T-helper 1 cell treated with Interleukin-12 subunit alpha and Interleukin-12 subunit beta and Interleukin-4 antibody, amounts not matched to agents 30 μg/mL and 1 μg/mL, for 36 hours (primary cell): ENCODE data around the gene SARM1.

Experiments
- H3K27ac Mint-ChIP-seq: one replicate; pipeline ENCODE4 v1.8.0; 2021; ENCODE audit warnings: mild to moderate bottlenecking, mixed read lengths
- H3K27me3 Mint-ChIP-seq: one replicate; pipeline ENCODE4 v1.8.0; 2021; ENCODE audit warnings: low read depth, mixed read lengths
- H3K36me3 Mint-ChIP-seq: one replicate; pipeline ENCODE4 v1.8.0; 2021; ENCODE audit warnings: low read depth, mixed read lengths
- H3K4me1 Mint-ChIP-seq: one replicate; pipeline ENCODE4 v1.8.0; 2021; ENCODE audit warnings: low read depth, mixed read lengths
- H3K4me3 Mint-ChIP-seq: one replicate; pipeline ENCODE4 v1.8.0; 2021; ENCODE audit warnings: mild to moderate bottlenecking, moderate library complexity, mixed read lengths
- H3K9me3 Mint-ChIP-seq: one replicate; pipeline ENCODE4 v1.8.0; 2021; ENCODE audit warnings: mixed read lengths

Gene SARM1

GRCh38 chr17:28346746-28347246, 24.7 kb upstream of the SARM1 start:
- Mint-ChIP-seq H3K27me3 (no peaks in the 10 kb centered on the region), H3K4me1 (peaks cover 2% of the 10 kb centered on the region), H3K27ac (no peak overlapping the region), H3K4me3 (no peak overlapping the region), H3K36me3 (peaks cover 45% of the 10 kb centered on the region), H3K9me3 (no peaks in the 10 kb centered on the region)

- peaks cover 2% of the 10 kb centered on the region for H3K4me1 Mint-ChIP-seq
- H3K27ac Mint-ChIP-seq, result no peak overlapping the region
- H3K9me3 Mint-ChIP-seq, result no peaks in the 10 kb centered on the region
- no peak overlapping the region for H3K4me3 Mint-ChIP-seq
- H3K36me3 Mint-ChIP-seq, result peaks cover 45% of the 10 kb centered on the region
- no peaks in the 10 kb centered on the region for H3K27me3 Mint-ChIP-seq
Measured at GRCh38 chr17:28347261-28347891, 24.1 kb upstream of the SARM1 start.

- no peaks in the 10 kb centered on the region for H3K27me3 Mint-ChIP-seq
- no peaks in the 10 kb centered on the region for H3K9me3 Mint-ChIP-seq
- H3K36me3 Mint-ChIP-seq, result peaks cover 52% of the 10 kb centered on the region
- H3K27ac Mint-ChIP-seq, result no peak overlapping the region
- H3K4me1 Mint-ChIP-seq, result peaks cover 2% of the 10 kb centered on the region
- no peak overlapping the region for H3K4me3 Mint-ChIP-seq
Measured at GRCh38 chr17:28348979-28349378, 22.5 kb upstream of the SARM1 start.

GRCh38 chr17:28350271-28350670, 21.2 kb upstream of the SARM1 start:
- Mint-ChIP-seq H3K36me3 (peaks cover 57% of the 10 kb centered on the region), H3K9me3 (no peaks in the 10 kb centered on the region), H3K27ac (no peak overlapping the region), H3K4me3 (no peak overlapping the region), H3K4me1 (peaks cover 2% of the 10 kb centered on the region), H3K27me3 (no peaks in the 10 kb centered on the region)

GRCh38 chr17:28357061-28357900, 14.2 kb upstream of the SARM1 start, which contains the start of gene POLDIP2:
TSS of gene POLDIP2 (minus strand) at chr17:28357527. CDS start at chr17:28357448, 79 bp downstream.
- Mint-ChIP-seq H3K9me3 (no peaks in the 10 kb centered on the region), H3K36me3 (peaks cover 34% of the 10 kb centered on the region), H3K27me3 (no peaks in the 10 kb centered on the region), H3K4me3 (peak within 1 kb of the TSS; percentile 92), H3K27ac (peak within 1 kb of the TSS; percentile 91), H3K4me1 (peaks cover 27% of the 10 kb centered on the region)

GRCh38 chr17:28357901-28358197, 13.6 kb upstream of the SARM1 start:
- no peaks in the 10 kb centered on the region for H3K27me3 Mint-ChIP-seq
- peak overlapping the region; percentile 91 for H3K27ac Mint-ChIP-seq
- H3K4me3 Mint-ChIP-seq, result peak overlapping the region; percentile 86
- no peaks in the 10 kb centered on the region for H3K9me3 Mint-ChIP-seq
- H3K4me1 Mint-ChIP-seq, result peaks cover 27% of the 10 kb centered on the region
- H3K36me3 Mint-ChIP-seq, result peaks cover 32% of the 10 kb centered on the region

GRCh38 chr17:28363186-28363585, 8.3 kb upstream of the SARM1 start:
- peaks cover 11% of the 10 kb centered on the region for H3K4me1 Mint-ChIP-seq
- H3K4me3 Mint-ChIP-seq, result no peak overlapping the region
- peaks cover 14% of the 10 kb centered on the region for H3K36me3 Mint-ChIP-seq
- no peaks in the 10 kb centered on the region for H3K9me3 Mint-ChIP-seq
- no peaks in the 10 kb centered on the region for H3K27me3 Mint-ChIP-seq
- H3K27ac Mint-ChIP-seq, result no peak overlapping the region

GRCh38 chr17:28363776-28364650, 7.5 kb upstream of the SARM1 start:
- Mint-ChIP-seq H3K4me3 (no peak overlapping the region), H3K36me3 (peaks cover 14% of the 10 kb centered on the region), H3K27ac (no peak overlapping the region), H3K4me1 (peaks cover 5% of the 10 kb centered on the region), H3K9me3 (no peaks in the 10 kb centered on the region), H3K27me3 (no peaks in the 10 kb centered on the region)

GRCh38 chr17:28364665-28365363, 6.7 kb upstream of the SARM1 start, which contains the start of gene SEBOX:
TSS of gene SEBOX (minus strand) at chr17:28365199. CDS start at chr17:28365151, 48 bp downstream.
- Mint-ChIP-seq H3K27me3 (no peaks in the 10 kb centered on the region), H3K36me3 (peaks cover 11% of the 10 kb centered on the region), H3K27ac (no peak within 1 kb of the TSS), H3K4me3 (no peak within 1 kb of the TSS), H3K9me3 (no peaks in the 10 kb centered on the region), H3K4me1 (peaks cover 2% of the 10 kb centered on the region)

- peaks cover 2% of the 10 kb centered on the region for H3K4me1 Mint-ChIP-seq
- H3K27ac Mint-ChIP-seq, result no peak overlapping the region
- no peak overlapping the region for H3K4me3 Mint-ChIP-seq
- no peaks in the 10 kb centered on the region for H3K9me3 Mint-ChIP-seq
- H3K27me3 Mint-ChIP-seq, result no peaks in the 10 kb centered on the region
- peaks cover 7% of the 10 kb centered on the region for H3K36me3 Mint-ChIP-seq
Measured at GRCh38 chr17:28365487-28365886, 6.0 kb upstream of the SARM1 start.

GRCh38 chr17:28366605-28367004, 4.9 kb upstream of the SARM1 start:
- Mint-ChIP-seq H3K4me3 (no peak overlapping the region), H3K27ac (no peak overlapping the region), H3K4me1 (peaks cover 3% of the 10 kb centered on the region), H3K9me3 (no peaks in the 10 kb centered on the region), H3K27me3 (no peaks in the 10 kb centered on the region), H3K36me3 (peaks cover 2% of the 10 kb centered on the region)

- no peaks in the 10 kb centered on the region for H3K9me3 Mint-ChIP-seq
- H3K27ac Mint-ChIP-seq, result no peak overlapping the region
- no peak overlapping the region for H3K4me3 Mint-ChIP-seq
- H3K27me3 Mint-ChIP-seq, result no peaks in the 10 kb centered on the region
- peaks cover 4% of the 10 kb centered on the region for H3K4me1 Mint-ChIP-seq
- H3K36me3 Mint-ChIP-seq, result peaks cover 2% of the 10 kb centered on the region
Measured at GRCh38 chr17:28367641-28368305, 3.7 kb upstream of the SARM1 start.

- H3K27ac Mint-ChIP-seq, result no peak overlapping the region
- peaks cover 2% of the 10 kb centered on the region for H3K36me3 Mint-ChIP-seq
- H3K4me1 Mint-ChIP-seq, result peaks cover 10% of the 10 kb centered on the region
- H3K27me3 Mint-ChIP-seq, result no peaks in the 10 kb centered on the region
- no peaks in the 10 kb centered on the region for H3K9me3 Mint-ChIP-seq
- H3K4me3 Mint-ChIP-seq, result no peak overlapping the region
Measured at GRCh38 chr17:28368306-28368831, 3.1 kb upstream of the SARM1 start.
